HG03457 (cell line): ENCODE results near the gene ANOS1.

Source experiments
- ATAC-seq: cut with Tn5 transposase; IDR thresholded peaks from one replicate; pipeline ENCODE4 v1.9.1; 2021; ENCODE audit warnings: moderate number of reproducible peaks; ENCODE audit not compliant: unreplicated experiment

ANOS1 gene

DNA sequence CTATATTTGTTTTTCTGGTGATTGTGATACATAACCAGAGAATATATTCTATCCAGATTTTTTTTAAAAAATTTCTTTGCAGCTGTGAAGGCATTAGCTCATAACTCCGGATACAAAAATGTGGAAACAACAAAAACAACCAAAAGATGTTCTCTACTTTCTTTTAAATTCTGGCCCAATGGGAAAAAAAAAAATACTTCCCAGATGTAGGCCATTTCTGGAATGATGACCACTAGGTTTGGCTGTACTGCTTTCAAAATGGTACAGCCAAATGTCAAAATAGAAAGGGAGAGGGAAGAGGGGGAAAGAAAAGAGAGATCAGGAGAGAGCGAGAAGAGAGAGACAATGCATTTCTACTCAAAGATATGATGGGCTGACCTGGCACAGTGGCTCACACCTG lies 14.6 kb downstream of the ANOS1 start:
- no peak for ATAC-seq

DNA sequence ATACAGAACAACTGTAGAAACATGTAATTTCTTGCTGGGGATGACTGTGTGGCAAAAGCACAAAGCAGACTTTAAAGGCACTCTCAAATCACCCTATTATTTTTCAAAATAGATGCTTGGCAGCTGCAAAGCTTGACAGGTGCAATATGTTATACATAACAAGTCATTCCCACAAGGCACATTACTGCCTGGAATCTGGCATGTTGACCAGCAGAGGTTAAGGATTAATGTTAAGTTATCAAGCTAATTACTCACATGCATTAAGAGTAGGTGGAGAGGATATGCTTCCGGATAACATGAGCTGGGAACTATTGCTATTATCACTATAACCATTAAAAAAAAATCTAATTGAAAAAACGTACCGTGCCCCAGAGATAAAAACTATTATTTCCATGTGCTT lies 17.8 kb downstream of the ANOS1 start:
- ATAC-seq: no peak

DNA sequence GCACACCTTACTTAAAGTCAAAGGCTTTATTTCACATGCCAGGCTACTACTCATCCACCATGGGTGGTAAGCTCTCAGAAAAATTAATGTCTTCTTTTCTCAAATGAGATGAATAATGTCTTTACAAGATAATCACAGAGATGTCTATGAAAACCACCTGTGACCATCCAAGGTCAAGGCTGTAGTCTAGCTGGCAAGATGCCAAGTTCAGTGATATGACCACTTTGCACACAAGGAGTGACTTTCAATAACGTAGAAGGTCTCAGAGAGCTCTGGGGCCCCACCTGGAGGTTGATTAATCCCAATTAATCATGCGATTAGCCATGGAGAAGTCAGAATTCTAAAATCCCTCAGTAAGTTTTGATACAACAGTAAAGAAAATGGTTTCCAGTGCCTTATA lies 20.5 kb downstream of the ANOS1 start:
- no peak for ATAC-seq

DNA sequence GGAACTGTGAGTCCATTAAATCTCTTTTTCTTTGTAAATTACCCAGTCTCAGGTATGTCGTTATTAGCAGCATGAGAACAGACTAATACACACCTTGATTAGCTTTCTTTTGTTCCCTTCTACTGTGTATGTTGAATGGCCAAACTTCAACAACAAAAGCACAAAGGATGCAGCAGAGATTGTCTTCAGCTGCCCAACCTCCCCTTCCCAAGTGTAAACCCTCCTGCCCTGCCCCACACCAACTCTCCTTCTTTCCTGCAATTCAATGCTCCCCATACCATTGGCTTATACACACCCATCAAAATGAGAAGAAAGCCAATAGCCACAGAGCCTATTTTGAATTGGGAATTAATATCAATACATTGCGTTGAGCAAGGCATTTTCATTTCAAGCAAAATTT lies 27.8 kb downstream of the ANOS1 start:
- ATAC-seq: no peak

DNA sequence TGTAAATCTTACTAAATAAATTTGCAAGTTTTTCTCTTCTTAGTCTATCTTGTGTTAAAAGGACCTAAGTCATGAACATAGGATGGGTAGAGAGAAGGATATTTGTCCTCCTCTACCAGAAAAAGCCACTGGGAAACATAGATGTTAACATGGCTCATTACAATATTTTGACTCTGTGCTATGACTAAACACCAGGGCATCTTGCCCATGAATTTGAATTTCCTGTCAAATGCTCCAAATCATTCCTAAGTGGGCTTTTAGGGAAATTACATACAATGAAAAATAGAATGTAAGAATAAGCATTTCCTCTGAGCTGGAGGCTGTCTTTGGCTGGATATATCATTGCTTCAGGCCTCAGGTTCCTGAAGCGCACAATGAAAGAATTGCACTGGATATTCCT lies 39.1 kb downstream of the ANOS1 start:
- ATAC-seq: no peak

DNA sequence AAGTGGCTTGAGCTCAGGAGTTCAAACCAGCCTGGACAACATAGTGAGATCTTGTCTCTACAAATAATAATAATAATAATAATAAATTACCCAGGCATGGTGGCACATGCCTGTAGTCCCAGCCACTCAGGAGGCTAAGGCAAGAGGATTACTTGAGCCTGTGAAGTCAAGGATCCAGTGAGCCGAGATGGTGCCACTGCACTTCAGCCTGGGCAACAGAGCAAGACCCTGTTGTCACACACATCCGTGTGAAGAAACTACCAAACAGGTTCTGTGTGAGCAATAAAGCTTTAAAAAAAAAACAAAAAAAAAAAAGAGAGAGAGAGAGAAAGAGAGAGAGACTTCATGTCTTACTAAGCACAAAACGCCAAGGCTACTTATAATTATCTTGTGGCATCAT lies 42.5 kb downstream of the ANOS1 start:
- no peak for ATAC-seq

DNA sequence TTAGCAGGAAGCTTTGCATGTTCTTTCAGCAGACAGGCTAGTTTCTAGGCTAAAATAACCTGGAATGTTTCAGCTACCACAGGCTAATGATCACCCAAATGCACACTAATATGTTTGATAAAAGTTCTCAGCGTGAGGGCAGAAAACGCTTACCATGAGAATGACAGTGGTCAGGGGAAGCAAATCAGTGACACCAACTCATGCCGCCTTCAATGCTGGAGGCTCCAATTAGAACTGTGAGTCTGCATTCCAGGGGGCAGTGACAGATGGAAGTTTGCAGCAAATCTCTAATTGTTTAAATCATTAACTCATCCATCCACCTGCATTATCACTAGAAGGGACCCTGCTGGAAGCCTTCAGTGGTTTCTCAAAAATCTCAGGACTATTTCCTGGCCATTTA lies 43.2 kb downstream of the ANOS1 start:
- ATAC-seq: no peak

DNA sequence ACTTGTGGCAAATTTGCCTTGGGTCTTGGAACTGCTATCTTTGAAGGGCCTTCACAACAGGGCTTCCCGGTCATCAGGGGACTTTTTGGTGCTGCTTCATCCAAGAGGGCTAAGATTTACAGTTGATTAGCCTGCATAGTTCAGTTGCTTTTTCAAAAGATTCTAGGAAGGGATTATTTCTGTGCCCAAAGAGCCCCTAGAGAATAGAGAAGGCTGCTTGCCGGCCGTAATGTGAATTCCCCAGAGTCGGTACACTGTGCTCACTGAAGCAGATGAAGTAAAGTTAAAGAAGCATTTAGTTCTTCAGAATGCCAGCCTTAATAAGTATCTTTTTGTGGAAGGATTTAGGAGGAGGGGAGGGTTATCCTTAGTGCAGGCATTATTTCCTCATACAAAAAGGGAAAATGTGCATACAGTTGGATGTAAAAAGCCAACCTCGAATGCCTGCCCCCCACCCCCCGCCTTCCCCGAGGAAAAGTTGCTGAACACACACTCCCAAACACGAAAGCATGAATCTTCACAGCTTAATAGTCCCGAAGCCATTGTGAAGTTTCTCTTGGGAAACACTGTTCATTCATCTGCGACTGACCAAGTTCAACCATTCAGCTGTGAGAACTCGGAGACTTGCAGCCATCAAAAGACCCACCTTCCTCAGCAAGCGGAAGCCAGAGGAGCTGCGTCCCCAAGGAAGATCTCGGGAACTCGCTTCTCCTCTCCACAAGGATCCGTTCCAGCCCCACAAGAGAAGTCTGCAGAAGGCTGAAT lies 47.6 kb downstream of the ANOS1 start:
- no peak for ATAC-seq

DNA sequence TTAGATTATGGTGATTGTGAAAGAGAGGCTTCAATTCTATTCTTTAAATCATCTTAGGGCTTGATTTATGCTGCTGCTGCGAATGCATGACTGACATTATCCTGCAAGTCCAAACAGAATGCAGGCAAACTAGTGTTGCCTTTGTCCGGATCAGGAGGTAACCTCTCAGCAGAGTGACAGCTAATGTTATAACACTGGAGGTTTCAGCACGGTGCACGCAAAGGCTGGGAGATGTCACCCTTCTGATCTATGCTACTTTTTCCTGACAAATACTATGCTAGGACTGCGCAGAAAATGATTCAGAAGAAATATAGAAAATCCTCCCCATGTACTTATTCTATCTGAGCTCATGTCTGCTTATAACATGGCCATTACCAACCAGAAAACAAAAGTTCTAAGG lies 48.2 kb downstream of the ANOS1 start:
- no peak for ATAC-seq

DNA sequence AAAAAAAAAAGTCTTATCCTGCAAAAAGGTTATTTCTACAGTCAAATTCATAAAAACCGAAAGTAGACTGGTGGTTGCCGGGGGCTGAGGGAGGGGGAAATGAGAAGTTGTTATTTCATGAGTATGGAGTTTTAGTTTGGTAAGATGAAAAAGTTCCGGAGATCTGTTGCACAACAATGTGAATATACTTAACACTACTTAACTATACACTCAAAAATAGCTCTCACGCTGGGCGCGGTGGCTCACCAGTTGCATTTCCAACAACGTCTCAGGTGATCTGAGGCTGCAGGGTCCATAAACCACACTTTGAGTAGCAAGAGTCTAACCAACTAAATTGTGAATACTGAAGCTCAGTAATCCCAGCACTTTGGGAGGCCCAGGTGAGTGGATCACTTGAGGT lies 52.4 kb downstream of the ANOS1 start:
- ATAC-seq: no peak

DNA sequence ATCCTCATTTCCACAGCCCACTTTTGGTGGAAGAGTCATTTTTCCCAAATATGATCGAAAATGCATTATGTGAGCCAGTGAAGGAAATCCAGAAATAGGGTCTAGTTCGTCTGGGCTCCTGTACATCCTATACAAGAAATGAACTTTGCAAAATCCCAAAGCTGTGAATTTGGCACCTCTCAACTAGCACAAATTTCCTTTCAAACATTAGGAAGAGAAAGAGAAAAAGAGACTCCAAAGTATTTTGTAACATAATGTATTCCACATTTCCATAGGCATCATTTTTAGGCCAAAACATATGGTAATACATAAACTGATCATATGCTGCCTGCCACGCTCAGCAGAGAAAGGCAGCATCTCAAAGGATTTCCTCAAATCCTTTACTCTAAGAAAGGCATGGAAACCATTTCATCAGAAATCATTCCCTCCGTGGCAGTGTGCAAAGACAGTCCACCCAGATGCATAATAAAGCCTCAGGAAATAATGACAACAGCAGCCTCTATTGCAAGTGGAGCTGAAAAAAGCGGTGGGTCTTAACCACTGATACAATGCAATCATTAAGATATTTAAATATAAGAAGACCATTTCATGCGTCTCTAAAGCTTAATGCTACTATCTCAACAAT lies 56.8 kb downstream of the ANOS1 start:
- ATAC-seq: no peak

DNA sequence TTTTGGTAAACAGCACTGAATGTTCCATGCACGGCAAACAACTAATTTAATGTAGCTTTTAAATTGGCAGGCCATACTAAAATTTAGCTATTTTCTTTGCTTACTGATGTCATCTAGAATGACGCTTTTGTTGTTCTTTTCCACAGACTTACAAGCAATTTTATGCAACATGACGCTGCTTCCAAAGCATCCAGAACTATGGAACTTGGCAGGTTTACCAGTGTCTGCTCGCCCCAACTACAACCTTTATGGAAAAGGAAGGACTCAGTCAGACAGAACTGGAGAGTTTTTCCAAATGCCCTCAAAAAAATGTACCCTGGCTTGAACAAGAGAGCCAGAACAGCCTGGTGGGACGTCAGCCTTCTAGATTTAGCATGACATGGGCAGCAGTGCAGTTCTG lies 58.7 kb downstream of the ANOS1 start:
- ATAC-seq: no peak

DNA sequence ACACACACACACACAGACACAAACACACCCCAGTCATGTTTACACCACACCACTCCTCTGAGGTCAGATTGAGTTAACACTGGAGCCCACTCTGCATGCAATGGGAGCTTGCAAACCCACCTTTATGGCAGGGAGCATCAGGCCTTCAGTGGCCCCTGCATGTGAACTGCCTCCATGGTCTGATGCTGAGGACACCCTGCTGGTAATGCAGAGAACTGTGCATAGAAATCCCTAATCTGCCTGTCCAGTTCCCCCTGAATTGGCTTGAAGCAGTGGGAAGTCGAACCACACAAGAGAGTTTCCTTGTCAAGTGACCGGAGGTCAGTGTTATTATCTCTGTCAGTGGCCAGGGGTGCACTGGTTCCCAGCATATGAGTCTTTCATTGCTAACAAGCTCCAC lies 59.8 kb downstream of the ANOS1 start:
- no peak for ATAC-seq

DNA sequence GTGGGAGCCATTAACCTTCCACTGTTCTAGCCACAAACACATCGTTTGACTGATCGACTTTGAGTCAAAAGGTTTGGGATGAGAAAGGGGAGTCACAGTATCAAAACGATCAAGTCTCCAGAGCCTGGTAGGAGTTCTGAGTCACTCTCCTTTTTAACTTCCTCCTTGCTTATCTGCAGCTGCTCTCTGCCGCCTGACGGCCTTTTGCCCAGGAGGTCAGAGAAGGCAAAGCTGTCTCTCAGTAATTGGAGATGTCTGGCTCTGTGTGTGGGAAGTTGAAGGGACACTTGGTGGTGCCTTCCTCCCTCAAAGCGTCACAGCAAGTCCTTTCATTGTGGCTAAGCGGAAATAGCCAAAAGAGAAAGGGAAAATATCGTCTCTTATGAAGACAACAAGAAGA lies 63.1 kb downstream of the ANOS1 start:
- ATAC-seq: no peak

DNA sequence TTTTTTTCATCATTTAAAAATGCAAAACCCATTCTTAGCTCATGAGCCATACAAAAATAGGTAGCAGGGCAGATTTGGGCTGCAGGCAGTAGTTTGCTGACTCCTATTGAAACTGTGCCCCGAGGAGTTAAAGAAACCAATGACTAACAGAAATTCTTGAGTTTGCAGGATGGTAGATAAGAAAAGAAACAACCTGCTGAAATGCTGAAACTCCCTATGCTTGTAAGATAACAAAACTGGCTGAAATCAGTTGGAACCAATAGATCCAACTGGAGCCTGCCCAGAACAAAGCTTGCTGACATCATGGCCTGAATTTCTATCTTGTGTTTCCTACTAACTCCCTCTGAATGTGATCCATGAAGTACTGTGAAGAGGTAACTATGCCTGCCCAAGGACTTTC lies 68.6 kb downstream of the ANOS1 start:
- ATAC-seq: no peak

DNA sequence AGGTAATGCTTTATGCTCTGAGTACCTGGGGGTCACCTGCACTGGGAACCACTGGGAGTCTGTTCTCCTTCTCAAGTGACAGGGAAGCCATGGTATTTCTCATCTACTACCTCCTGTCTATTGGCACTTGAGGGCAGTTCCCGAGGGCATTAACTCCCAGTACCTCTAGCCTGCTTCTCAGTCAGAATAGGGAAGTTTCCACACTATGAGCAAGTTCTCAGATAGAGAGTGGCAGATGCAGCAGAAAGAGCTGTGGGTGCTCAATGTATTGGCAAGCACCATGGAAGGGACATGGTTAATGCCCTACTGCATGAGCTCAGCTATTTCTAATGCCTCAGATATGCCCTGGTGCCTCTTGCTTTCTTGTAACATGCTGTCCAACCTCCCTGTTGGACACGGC lies 74.1 kb downstream of the ANOS1 start:
- no peak for ATAC-seq

DNA sequence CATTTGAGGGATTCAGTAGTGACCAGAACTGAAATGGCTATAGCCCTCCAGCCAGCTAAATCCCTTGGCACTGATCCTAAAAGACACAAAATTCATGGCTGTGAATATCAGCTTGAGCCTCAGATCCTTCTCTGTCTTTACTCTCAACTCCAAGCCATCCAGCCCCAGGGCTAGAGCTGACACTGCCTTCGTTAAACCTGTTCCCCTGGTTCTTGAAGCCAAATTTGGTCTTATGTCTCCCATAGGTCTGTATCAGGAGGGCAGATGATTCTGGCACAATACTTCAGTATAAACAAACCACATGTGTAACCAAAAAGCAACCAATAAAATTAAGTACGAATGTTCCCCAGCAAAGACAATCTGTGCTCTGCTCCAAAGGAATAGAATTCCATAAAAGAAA lies 78.0 kb downstream of the ANOS1 start:
- ATAC-seq: no peak

DNA sequence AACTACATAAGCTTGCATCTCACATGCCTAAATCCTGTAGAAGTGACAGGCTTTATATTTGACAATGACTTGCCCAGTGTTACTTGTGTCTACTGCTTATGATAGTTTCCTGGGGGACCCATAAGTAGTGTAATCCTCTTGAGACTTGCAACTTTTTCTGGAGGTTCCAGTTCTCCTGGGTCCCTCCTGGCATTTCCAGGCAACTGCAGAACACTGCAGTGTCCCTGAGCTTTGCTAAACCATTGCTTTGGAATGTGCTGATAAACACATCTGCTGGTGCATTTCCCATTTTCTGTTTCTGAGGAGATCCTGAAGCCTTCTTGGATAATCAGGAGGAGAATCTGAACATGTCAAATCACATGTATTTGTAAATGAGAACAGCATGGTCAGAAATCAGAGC lies 82.0 kb downstream of the ANOS1 start:
- ATAC-seq: no peak

DNA sequence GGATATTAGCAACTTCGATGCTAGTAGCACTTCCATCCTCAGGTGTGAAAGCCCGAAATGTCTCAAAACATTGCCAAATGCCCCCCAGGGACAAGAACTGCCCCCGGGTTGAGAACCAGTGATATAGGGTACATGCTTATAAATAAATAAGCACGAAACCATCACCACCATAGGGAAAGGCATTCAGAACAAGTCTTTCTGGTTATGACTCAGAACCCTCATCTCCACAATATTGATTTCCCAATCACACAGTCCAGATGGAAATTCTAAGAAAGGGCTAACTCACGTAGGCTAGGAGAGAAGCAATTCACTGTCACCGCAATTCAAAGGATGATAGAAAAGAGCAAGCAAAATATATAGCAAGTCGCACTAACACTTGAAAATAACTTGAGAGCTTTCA lies 84.8 kb downstream of the ANOS1 start:
- no peak for ATAC-seq

DNA sequence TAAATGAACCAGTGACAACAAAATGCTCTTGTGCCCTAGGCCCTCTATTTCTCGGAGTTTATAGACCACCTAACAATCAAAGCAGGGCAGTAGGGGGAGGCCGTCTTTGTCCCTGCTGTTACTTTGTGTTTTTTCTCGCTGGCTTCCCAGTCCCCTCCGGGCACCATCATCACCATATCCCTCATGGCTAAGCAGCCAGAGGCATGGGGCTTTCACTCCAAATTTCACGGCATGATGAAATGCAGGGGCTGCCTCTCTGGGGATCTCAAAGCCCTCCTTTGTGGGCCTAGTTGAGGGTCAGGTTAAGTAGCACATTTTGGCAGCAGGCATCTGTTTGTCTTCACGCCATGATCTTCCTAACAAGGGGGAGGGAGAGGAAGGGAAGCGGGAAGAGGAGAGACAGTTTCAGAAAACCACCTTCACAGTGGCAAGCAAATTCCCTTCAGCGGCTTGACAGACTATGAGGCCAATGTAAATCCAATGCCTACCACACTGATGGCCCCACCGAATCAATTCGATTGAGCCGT lies 91.9 kb downstream of the ANOS1 start:
- no peak for ATAC-seq

DNA sequence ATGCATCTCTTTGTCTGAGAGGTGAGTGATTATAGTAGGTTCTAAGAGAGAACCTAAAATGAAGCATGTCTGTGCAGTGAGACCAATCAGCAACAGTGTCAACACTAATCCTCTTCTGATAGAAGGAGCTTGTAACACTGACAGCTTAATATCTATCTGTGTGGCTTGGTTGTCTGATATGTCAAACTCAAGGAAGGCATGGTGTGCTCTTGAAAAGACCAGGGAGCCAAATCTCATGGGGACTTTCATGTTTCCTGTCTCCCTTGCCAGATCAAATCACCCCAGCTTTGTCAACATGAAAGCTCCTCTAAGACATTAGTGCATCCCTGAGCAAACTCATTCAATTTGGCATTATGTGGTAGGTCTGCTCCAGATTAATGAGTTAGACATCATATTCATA lies 95.4 kb downstream of the ANOS1 start:
- no peak for ATAC-seq

DNA sequence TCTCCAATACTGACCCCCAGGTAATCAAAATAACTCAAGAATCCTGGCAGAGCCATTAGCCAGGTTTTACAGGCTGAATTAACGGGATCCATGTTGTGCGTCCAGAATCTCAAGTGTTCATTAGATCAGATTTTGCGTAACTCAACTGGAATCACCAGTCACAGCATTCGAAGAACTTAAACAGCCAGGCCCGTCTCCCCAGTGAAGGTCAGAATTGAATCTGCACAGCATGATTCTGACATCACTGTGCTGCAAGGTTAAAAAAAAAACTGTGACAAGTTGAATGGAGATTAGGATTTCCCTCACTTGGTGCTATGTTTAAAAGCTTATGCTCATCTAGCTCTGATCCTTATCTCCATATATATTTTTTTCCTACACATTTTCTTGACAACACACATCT lies 96.1 kb downstream of the ANOS1 start:
- ATAC-seq: no peak

DNA sequence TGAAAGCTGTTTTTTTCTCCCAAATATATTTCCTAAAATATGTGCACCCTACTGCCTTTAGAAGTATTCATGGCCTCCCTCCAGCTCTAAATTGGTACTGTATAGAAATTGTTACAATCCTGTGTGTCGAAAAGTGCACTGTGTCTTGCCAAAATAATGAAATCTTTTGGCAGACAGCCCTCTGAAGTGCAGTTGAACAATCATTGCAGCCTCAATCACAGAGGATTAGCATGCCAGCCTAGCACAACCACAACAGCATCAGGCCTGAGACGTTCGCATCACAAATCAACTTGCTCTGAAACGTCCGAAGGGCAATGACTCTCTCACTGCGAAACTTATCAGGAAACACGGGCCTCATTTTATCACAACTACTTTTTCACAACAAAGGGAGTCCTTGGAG lies 99.0 kb downstream of the ANOS1 start:
- ATAC-seq: no peak
